Lung (tissue), 12 donors: ENCODE results near the gene OR51B2. TPM values are rescaled to one million over a fixed set of nuclear protein-coding genes. Genes with fewer than 3 reads are reported as not detected.

Experiments used
- ATAC-seq: fragments of 200-7000 bp; cut with Tn5 transposase; one replicate; pipeline ENCODE4 v1.9.1; 2020; ENCODE audit warnings: moderate number of reproducible peaks; ENCODE audit not compliant: insufficient read depth, low FRiP score
- DNase-seq, 3 donors: peaks; one replicate each; pipeline ENCODE4 v3.0.0-alpha.2; 2013 to 2017
- H3K27ac ChIP-seq, 2 donors: one replicate each; pipeline ENCODE4 v1.5.1; 2013; ENCODE audit warnings: mild to moderate bottlenecking in 2 of 2, moderate library complexity in 2 of 2, control low read depth in 1 of 2, inconsistent platforms in 1 of 2, low read depth in 1 of 2, low read length in 1 of 2
- H3K27me3 ChIP-seq, 3 donors: one replicate each; pipeline ENCODE4 v1.5.1; 2013; ENCODE audit warnings: low read length in 2 of 3; ENCODE audit not compliant: control insufficient read depth in 3 of 3, insufficient read depth in 3 of 3
- H3K36me3 ChIP-seq, 4 donors: one replicate each; pipeline ENCODE4 v1.5.1; 2013; ENCODE audit warnings: low read length in 4 of 4, mild to moderate bottlenecking in 1 of 4, moderate library complexity in 1 of 4; ENCODE audit not compliant: control insufficient read depth in 4 of 4, insufficient read depth in 4 of 4
- H3K4me1 ChIP-seq, 5 donors: one replicate each; pipeline ENCODE4 v1.5.1; 2013; ENCODE audit warnings: low read length in 5 of 5, mild to moderate bottlenecking in 2 of 5, moderate library complexity in 1 of 5; ENCODE audit not compliant: control insufficient read depth in 5 of 5, insufficient read depth in 5 of 5
- H3K4me3 ChIP-seq: one replicate; pipeline ENCODE4 v1.5.1; 2013; ENCODE audit warnings: mild to moderate bottlenecking, control low read depth, moderate library complexity
- H3K9ac ChIP-seq, 2 donors: one replicate each; pipeline ENCODE4 v1.5.1; 2013; ENCODE audit warnings: low read length in 2 of 2, control low read depth in 1 of 2; ENCODE audit not compliant: insufficient read depth in 1 of 2
- H3K9me3 ChIP-seq, 4 donors: one replicate each; pipeline ENCODE4 v1.5.1; 2013; ENCODE audit warnings: low read length in 3 of 4, mild to moderate bottlenecking in 1 of 4, moderate library complexity in 1 of 4; ENCODE audit not compliant: control insufficient read depth in 4 of 4, insufficient read depth in 3 of 4
- CTCF ChIP-seq: IDR thresholded peaks from 2 replicates; pipeline ENCODE4 v1.5.1; 2012; ENCODE audit warnings: mild to moderate bottlenecking; ENCODE audit errors: control extremely low read depth, extremely low read depth
- WGBS, 2 donors: extraction: QIAGEN DNeasy Blood & Tissue Kit; methylation state at CpG; one replicate each; pipeline ENCODE4 v1.1.7; 2013; 5-methylcytosine and 5-hydroxymethylcytosine counted together
- polyA plus RNA-seq, 2 donors: library from polyadenylated mRNA; stranded (reverse); fragments of 200-250 nt; gene quantifications; one replicate each; pipeline ENCODE4 v1.2.1, GENCODE V29; 2013
- total RNA-seq, 2 donors: library from RNA; depleted of rRNA in 1 of 2; stranded (reverse); fragments of >200 nt in 1 of 2; gene quantifications; one replicate each; pipeline ENCODE4 v1.2.1, GENCODE V29; 2014 to 2021
- donor health status: control.
- donor health status: control.
- donor health status: Bipolar disorder and iron deficiency.
- donor health status: healthy.
- donor health status: DM: yes; HTN: yes; CAD: no.

The OR51B2 gene
- total and polyA plus RNA-seq, 4 donors = 1.9 TPM; not detected in 3

- Histone ChIP-seq H3K9ac (no peak overlapping the region), H3K4me1 (no peaks in the 10 kb centered on the region), H3K27me3 (peaks cover 0 to 3% (median 0%) of the 10 kb centered on the region in 3 donors), H3K4me3 (no peak overlapping the region), H3K27ac (no peak overlapping the region), H3K9me3 (no peaks in the 10 kb centered on the region), H3K36me3 (no peaks in the 10 kb centered on the region)
- DNase-seq (no peak), ATAC-seq (no peak)
- 29 to 52% methylated on average over 1 of the region's 1 CpG for WGBS, 2 donors
- TF ChIP-seq CTCF = no peak
These were observed 25.5 kb upstream of the OR51B2 start for GRCh38 chr11:5349550-5349949.

GRCh38 chr11:5348551-5349194 lies 24.6 kb upstream of the OR51B2 start:
- Histone ChIP-seq H3K9me3 (no peaks in the 10 kb centered on the region), H3K4me1 (no peaks in the 10 kb centered on the region), H3K9ac (no peak overlapping the region), H3K27ac (no peak overlapping the region), H3K27me3 (peaks cover 0 to 3% (median 0%) of the 10 kb centered on the region in 3 donors), H3K36me3 (no peaks in the 10 kb centered on the region), H3K4me3 (no peak overlapping the region)
- no peak for TF ChIP-seq CTCF
- 40 to 65% methylated on average over 3 of the region's 3 CpGs for WGBS, 2 donors
- ATAC-seq (no peak), DNase-seq (no peak)

GRCh38 chr11:5345831-5346230 lies 21.7 kb upstream of the OR51B2 start:
- H3K4me1 ChIP-seq = no peaks in the 10 kb centered on the region
- no peaks in the 10 kb centered on the region for H3K9me3 ChIP-seq
- no peak for DNase-seq
- H3K4me3 ChIP-seq = no peak overlapping the region
- H3K36me3 ChIP-seq = no peaks in the 10 kb centered on the region
- no peak for TF ChIP-seq CTCF
- 61 to 77% methylated on average over 3 of the region's 3 CpGs for WGBS, 2 donors
- no peak overlapping the region for H3K9ac ChIP-seq
- H3K27ac ChIP-seq = no peak overlapping the region
- ATAC-seq = no peak
- H3K27me3 ChIP-seq = peaks cover 0 to 3% (median 0%) of the 10 kb centered on the region in 3 donors
